Uterus (tissue), 2 donors: Measurements from ENCODE around the gene BPGM.

Experiments
- CTCF ChIP-seq, 4 experiments: fragments of 200-600 bp in 2 of 4; fragments of 450-650 bp in 2 of 4; sonication (generic) in 2 of 4; IDR thresholded peaks; one replicate each; pipeline ENCODE4 v1.5.1; 2016 to 2019; ENCODE audit warnings: antibody characterized with exemption in 4 of 4, mild to moderate bottlenecking in 2 of 4, moderate library complexity in 1 of 4
- POLR2A ChIP-seq, 2 donors: fragments of 450-650 bp; IDR thresholded peaks; one replicate each; pipeline ENCODE4 v1.6.1; 2016; ENCODE audit warnings: antibody characterized with exemption in 2 of 2, mild to moderate bottlenecking in 1 of 2, moderate library complexity in 1 of 2

- no peak for TF ChIP-seq CTCF (IDR thresholded peaks at IDR 0.05)
- TF ChIP-seq POLR2A (IDR thresholded peaks at IDR 0.05), result no peak
These were observed 52.6 kb downstream of the BPGM start for GRCh38 chr7:134699021-134699818.
